Endothelial cell (in vitro differentiated cells): ENCODE measurements around the gene KCNQ4. TPM values are rescaled to one million over a fixed set of nuclear protein-coding genes. Genes with fewer than 3 reads are reported as not detected.
A peak's percentile ranks its signal among the peaks of the same experiment; 100 is the strongest.

Source experiments
- DNase-seq: peaks from one replicate; pipeline ENCODE4 v3.0.0; 2021; ENCODE audit warnings: low spot score
- H3K27ac Mint-ChIP-seq: one replicate; pipeline ENCODE4 v1.8.0; 2021; ENCODE audit warnings: mixed read lengths, inconsistent platforms; ENCODE audit not compliant: unreplicated experiment
- H3K27me3 Mint-ChIP-seq: one replicate; pipeline ENCODE4 v1.8.0; 2021; ENCODE audit warnings: mild to moderate bottlenecking, moderate library complexity, mixed read lengths, inconsistent platforms; ENCODE audit not compliant: unreplicated experiment
- H3K36me3 Mint-ChIP-seq: one replicate; pipeline ENCODE4 v1.8.0; 2021; ENCODE audit warnings: mild to moderate bottlenecking, low read depth, mixed read lengths, inconsistent platforms; ENCODE audit not compliant: unreplicated experiment
- H3K4me1 Mint-ChIP-seq: one replicate; pipeline ENCODE4 v1.8.0; 2021; ENCODE audit warnings: mild to moderate bottlenecking, mixed read lengths, inconsistent platforms; ENCODE audit not compliant: unreplicated experiment
- H3K4me3 Mint-ChIP-seq: one replicate; pipeline ENCODE4 v1.8.0; 2021; ENCODE audit warnings: mild to moderate bottlenecking, mixed read lengths, inconsistent platforms; ENCODE audit not compliant: unreplicated experiment
- H3K9me3 Mint-ChIP-seq: one replicate; pipeline ENCODE4 v1.8.0; 2021; ENCODE audit warnings: mixed read lengths, inconsistent platforms; ENCODE audit not compliant: unreplicated experiment
- CTCF ChIP-seq: fragments of 200-600 bp; sonication (generic); IDR thresholded peaks from one replicate; pipeline ENCODE4 v1.5.0; 2021; ENCODE audit warnings: antibody characterized with exemption; ENCODE audit not compliant: unreplicated experiment
- total RNA-seq: library from RNA; stranded (reverse); fragmentation: NEBNext Ultra II Directional; extraction: Animal tissue kit (Norgen Biotek cat#: 25700); gene quantifications from one replicate; pipeline ENCODE4 v1.2.1, GENCODE V29; 2021; ENCODE audit not compliant: unreplicated experiment

Gene KCNQ4
- total RNA-seq, 1 donor from 2014 or later, result 1.5 TPM

- peaks cover 49% of the 10 kb centered on the region for H3K4me1 Mint-ChIP-seq
- no peak for DNase-seq
- peaks cover 5% of the 10 kb centered on the region for H3K27me3 Mint-ChIP-seq
- no peaks in the 10 kb centered on the region for H3K9me3 Mint-ChIP-seq
- H3K4me3 Mint-ChIP-seq, result no peak overlapping the region
- peaks cover 4% of the 10 kb centered on the region for H3K36me3 Mint-ChIP-seq
- peak overlapping the region; percentile 98 for H3K27ac Mint-ChIP-seq
- no peak for TF ChIP-seq CTCF
Measured at GRCh38 chr1:40845895-40846294, 62.3 kb downstream of the KCNQ4 start.

GRCh38 chr1:40847023-40847745 lies 63.6 kb downstream of the KCNQ4 start:
- no peak for DNase-seq
- peak overlapping the region; percentile 98 for H3K27ac Mint-ChIP-seq
- no peak overlapping the region for H3K4me3 Mint-ChIP-seq

GRCh38 chr1:40848530-40849189 lies 65.1 kb downstream of the KCNQ4 start:
- H3K27ac Mint-ChIP-seq, result peak overlapping the region; percentile 98
- H3K4me3 Mint-ChIP-seq, result no peak overlapping the region
- DNase-seq, result peak; percentile 70
- peaks cover 47% of the 10 kb centered on the region for H3K4me1 Mint-ChIP-seq
- peaks cover 5% of the 10 kb centered on the region for H3K27me3 Mint-ChIP-seq
- no peaks in the 10 kb centered on the region for H3K9me3 Mint-ChIP-seq
- H3K36me3 Mint-ChIP-seq, result no peaks in the 10 kb centered on the region
- peak; percentile 70 for TF ChIP-seq CTCF

More at GRCh38 chr1:40847023-40847745, 63.6 kb downstream of the KCNQ4 start:
- Mint-ChIP-seq H3K27me3 (peaks cover 5% of the 10 kb centered on the region), H3K4me1 (peaks cover 47% of the 10 kb centered on the region), H3K9me3 (no peaks in the 10 kb centered on the region), H3K36me3 (peaks cover 4% of the 10 kb centered on the region)
- no peak for TF ChIP-seq CTCF

- H3K36me3 Mint-ChIP-seq, result no peaks in the 10 kb centered on the region
- H3K27ac Mint-ChIP-seq, result peak overlapping the region; percentile 27
- no peak overlapping the region for H3K4me3 Mint-ChIP-seq
- peak; percentile 78 for DNase-seq
- H3K4me1 Mint-ChIP-seq, result peaks cover 47% of the 10 kb centered on the region
- peak; percentile 92 for TF ChIP-seq CTCF
- H3K27me3 Mint-ChIP-seq, result peaks cover 5% of the 10 kb centered on the region
- no peaks in the 10 kb centered on the region for H3K9me3 Mint-ChIP-seq
Measured at GRCh38 chr1:40849801-40850592, 66.4 kb downstream of the KCNQ4 start.
